Measurements from ENCODE around the gene TDRD7.

TDRD7 gene

GRCh38 chr9:97512966-97513560, 101.2 kb downstream of the TDRD7 start:
- Mint-ChIP-seq H3K27me3 (peaks cover 23% of the 10 kb centered on the region), H3K4me3 (no peak overlapping the region), H3K27ac (no peak overlapping the region), H3K36me3 (no peaks in the 10 kb centered on the region), H3K4me1 (peaks cover 18% of the 10 kb centered on the region), H3K9me3 (no peaks in the 10 kb centered on the region)
- no peak for ATAC-seq

GRCh38 chr9:97514531-97514930, 102.6 kb downstream of the TDRD7 start:
- no peak overlapping the region for H3K27ac Mint-ChIP-seq
- no peak overlapping the region for H3K4me3 Mint-ChIP-seq
- H3K36me3 Mint-ChIP-seq: no peaks in the 10 kb centered on the region
- no peak for ATAC-seq
- peaks cover 38% of the 10 kb centered on the region for H3K27me3 Mint-ChIP-seq
- H3K4me1 Mint-ChIP-seq: peaks cover 18% of the 10 kb centered on the region
- H3K9me3 Mint-ChIP-seq: no peaks in the 10 kb centered on the region

GRCh38 chr9:97515662-97516061, 103.8 kb downstream of the TDRD7 start:
- no peak overlapping the region for H3K4me3 Mint-ChIP-seq
- H3K27me3 Mint-ChIP-seq: peaks cover 41% of the 10 kb centered on the region
- no peaks in the 10 kb centered on the region for H3K36me3 Mint-ChIP-seq
- peaks cover 14% of the 10 kb centered on the region for H3K4me1 Mint-ChIP-seq
- no peak for ATAC-seq
- H3K27ac Mint-ChIP-seq: no peak overlapping the region
- no peaks in the 10 kb centered on the region for H3K9me3 Mint-ChIP-seq

- H3K4me3 Mint-ChIP-seq: no peak overlapping the region
- peaks cover 10% of the 10 kb centered on the region for H3K4me1 Mint-ChIP-seq
- H3K9me3 Mint-ChIP-seq: no peaks in the 10 kb centered on the region
- H3K27ac Mint-ChIP-seq: no peak overlapping the region
- peaks cover 41% of the 10 kb centered on the region for H3K27me3 Mint-ChIP-seq
- no peaks in the 10 kb centered on the region for H3K36me3 Mint-ChIP-seq
- no peak for ATAC-seq
Measured at GRCh38 chr9:97516111-97516510, 104.2 kb downstream of the TDRD7 start.

GRCh38 chr9:97517331-97518089, 105.6 kb downstream of the TDRD7 start:
- no peak overlapping the region for H3K27ac Mint-ChIP-seq
- no peaks in the 10 kb centered on the region for H3K36me3 Mint-ChIP-seq
- no peaks in the 10 kb centered on the region for H3K4me1 Mint-ChIP-seq
- peaks cover 41% of the 10 kb centered on the region for H3K27me3 Mint-ChIP-seq
- H3K4me3 Mint-ChIP-seq: no peak overlapping the region
- ATAC-seq: no peak
- no peaks in the 10 kb centered on the region for H3K9me3 Mint-ChIP-seq

- H3K4me3 Mint-ChIP-seq: no peak overlapping the region
- H3K27me3 Mint-ChIP-seq: peaks cover 41% of the 10 kb centered on the region
- no peak overlapping the region for H3K27ac Mint-ChIP-seq
- H3K36me3 Mint-ChIP-seq: no peaks in the 10 kb centered on the region
- H3K9me3 Mint-ChIP-seq: no peaks in the 10 kb centered on the region
- ATAC-seq: no peak
- no peaks in the 10 kb centered on the region for H3K4me1 Mint-ChIP-seq
Measured at GRCh38 chr9:97518166-97518908, 106.4 kb downstream of the TDRD7 start.

- Mint-ChIP-seq H3K9me3 (no peaks in the 10 kb centered on the region), H3K4me3 (no peak overlapping the region), H3K4me1 (no peaks in the 10 kb centered on the region), H3K27me3 (peaks cover 41% of the 10 kb centered on the region), H3K36me3 (no peaks in the 10 kb centered on the region), H3K27ac (no peak overlapping the region)
- ATAC-seq: no peak
Measured at GRCh38 chr9:97518909-97519307, 107.0 kb downstream of the TDRD7 start.

- Mint-ChIP-seq H3K4me3 (no peak overlapping the region), H3K27ac (no peak overlapping the region), H3K4me1 (no peaks in the 10 kb centered on the region), H3K27me3 (peaks cover 41% of the 10 kb centered on the region), H3K36me3 (no peaks in the 10 kb centered on the region), H3K9me3 (no peaks in the 10 kb centered on the region)
- ATAC-seq: no peak
Measured at GRCh38 chr9:97519441-97519970, 107.6 kb downstream of the TDRD7 start.

- no peak for ATAC-seq
- no peak overlapping the region for H3K27ac Mint-ChIP-seq
- H3K27me3 Mint-ChIP-seq: peaks cover 31% of the 10 kb centered on the region
- no peaks in the 10 kb centered on the region for H3K4me1 Mint-ChIP-seq
- H3K4me3 Mint-ChIP-seq: no peak overlapping the region
- H3K36me3 Mint-ChIP-seq: no peaks in the 10 kb centered on the region
- H3K9me3 Mint-ChIP-seq: no peaks in the 10 kb centered on the region
Measured at GRCh38 chr9:97521576-97522333, 109.9 kb downstream of the TDRD7 start.

GRCh38 chr9:97524424-97524823, 112.5 kb downstream of the TDRD7 start:
- Mint-ChIP-seq H3K9me3 (no peaks in the 10 kb centered on the region), H3K4me3 (no peak overlapping the region), H3K27me3 (peaks cover 4% of the 10 kb centered on the region), H3K36me3 (no peaks in the 10 kb centered on the region), H3K4me1 (peaks cover 13% of the 10 kb centered on the region), H3K27ac (no peak overlapping the region)
- no peak for ATAC-seq

- no peaks in the 10 kb centered on the region for H3K27me3 Mint-ChIP-seq
- peaks cover 19% of the 10 kb centered on the region for H3K4me1 Mint-ChIP-seq
- H3K36me3 Mint-ChIP-seq: no peaks in the 10 kb centered on the region
- ATAC-seq: no peak
- H3K27ac Mint-ChIP-seq: no peak overlapping the region
- H3K9me3 Mint-ChIP-seq: no peaks in the 10 kb centered on the region
- no peak overlapping the region for H3K4me3 Mint-ChIP-seq
Measured at GRCh38 chr9:97525451-97525850, 113.6 kb downstream of the TDRD7 start.

GRCh38 chr9:97526895-97527575, 115.1 kb downstream of the TDRD7 start:
- Mint-ChIP-seq H3K4me3 (no peak overlapping the region), H3K4me1 (peaks cover 19% of the 10 kb centered on the region)

GRCh38 chr9:97527626-97528528, 116.0 kb downstream of the TDRD7 start:
- H3K36me3 Mint-ChIP-seq: no peaks in the 10 kb centered on the region
- no peaks in the 10 kb centered on the region for H3K27me3 Mint-ChIP-seq
- peak; percentile 28 for ATAC-seq
- peak overlapping the region; percentile 85 for H3K27ac Mint-ChIP-seq
- H3K4me3 Mint-ChIP-seq: no peak overlapping the region
- H3K9me3 Mint-ChIP-seq: no peaks in the 10 kb centered on the region
- H3K4me1 Mint-ChIP-seq: peaks cover 19% of the 10 kb centered on the region

More at GRCh38 chr9:97526895-97527575, 115.1 kb downstream of the TDRD7 start:
- no peak overlapping the region for H3K27ac Mint-ChIP-seq
- H3K27me3 Mint-ChIP-seq: no peaks in the 10 kb centered on the region
- no peak for ATAC-seq
- H3K36me3 Mint-ChIP-seq: no peaks in the 10 kb centered on the region
- no peaks in the 10 kb centered on the region for H3K9me3 Mint-ChIP-seq
